Tongue (tissue), 2 donors: ENCODE results near the gene UGT2B11. TPM values are rescaled to one million over a fixed set of nuclear protein-coding genes. Genes with fewer than 3 reads are reported as not detected.
"Not testable (repeated sequence)": the region's sequence is repeated elsewhere in the genome, so short reads cannot be mapped to it uniquely, and the experiment has no call there.

ENCODE experiments used
- DNase-seq: peaks from one replicate; pipeline ENCODE4 v3.0.0-alpha.2; 2015
- total RNA-seq: library from RNA; depleted of rRNA; stranded (reverse); fragments of >200 nt; gene quantifications from one replicate; pipeline ENCODE4 v1.2.3, GENCODE V29; 2014

The UGT2B11 gene
- total RNA-seq, 1 donor from 2014 or later, result 0.82 TPM

DNA sequence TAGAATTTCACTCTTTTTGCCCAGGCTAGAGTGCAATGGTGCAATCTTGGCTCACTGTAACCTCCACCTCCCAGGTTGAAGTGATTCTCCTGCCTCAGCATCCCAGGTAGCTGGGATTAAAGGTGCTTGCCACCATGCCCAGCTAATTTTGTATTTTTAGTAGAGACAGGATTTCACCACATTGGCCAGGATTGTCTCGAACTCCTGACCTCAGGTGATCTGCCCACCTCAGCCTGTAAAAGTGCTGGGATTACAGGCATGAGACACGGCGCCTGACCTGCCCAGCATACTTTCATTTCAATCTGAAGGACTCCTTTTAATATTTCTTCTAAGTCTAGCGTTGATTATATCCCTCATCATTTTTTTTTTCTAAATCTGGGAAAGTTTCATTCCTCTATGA lies 45.4 kb downstream of the UGT2B11 start:
- DNase-seq, result not testable (repeated sequence)

DNA sequence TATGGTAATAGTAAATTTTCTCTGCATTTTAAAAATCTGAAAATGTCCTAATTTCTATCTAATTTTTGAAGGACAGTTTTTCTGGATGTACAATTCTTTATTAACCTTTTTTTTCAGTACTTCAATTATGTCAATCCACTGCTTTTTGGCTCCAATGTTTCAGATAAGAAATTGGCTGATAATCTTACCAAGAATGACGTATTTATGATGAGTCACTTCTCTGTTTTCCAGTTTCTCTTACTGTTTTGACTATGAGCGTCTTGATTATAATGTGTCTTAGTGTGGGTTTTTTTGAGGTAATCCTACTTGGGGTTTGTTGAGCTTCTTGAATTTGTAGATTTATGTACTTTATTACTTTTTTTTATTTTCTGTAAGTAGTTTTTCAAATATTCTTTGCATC lies 47.2 kb downstream of the UGT2B11 start:
- no peak for DNase-seq

DNA sequence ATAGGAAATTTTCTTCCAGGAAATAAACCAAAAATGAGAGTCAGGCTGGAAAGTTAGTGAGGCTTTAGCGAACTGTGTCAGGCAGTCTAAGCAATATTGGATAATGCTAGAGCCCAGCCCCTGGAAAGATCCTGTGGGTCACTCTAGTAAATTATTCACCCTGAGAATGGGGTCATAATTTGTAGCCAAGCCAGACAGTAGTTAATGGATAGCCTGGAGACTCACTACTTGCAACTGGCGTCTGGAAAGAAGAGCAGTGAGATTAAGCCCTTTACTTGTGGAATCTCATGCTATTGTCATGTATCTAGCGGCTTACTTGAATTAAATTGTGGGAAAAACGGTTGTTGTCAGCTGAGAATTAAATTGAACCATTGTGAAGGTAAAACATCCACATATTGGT lies 48.2 kb downstream of the UGT2B11 start:
- not testable (repeated sequence) for DNase-seq

DNA sequence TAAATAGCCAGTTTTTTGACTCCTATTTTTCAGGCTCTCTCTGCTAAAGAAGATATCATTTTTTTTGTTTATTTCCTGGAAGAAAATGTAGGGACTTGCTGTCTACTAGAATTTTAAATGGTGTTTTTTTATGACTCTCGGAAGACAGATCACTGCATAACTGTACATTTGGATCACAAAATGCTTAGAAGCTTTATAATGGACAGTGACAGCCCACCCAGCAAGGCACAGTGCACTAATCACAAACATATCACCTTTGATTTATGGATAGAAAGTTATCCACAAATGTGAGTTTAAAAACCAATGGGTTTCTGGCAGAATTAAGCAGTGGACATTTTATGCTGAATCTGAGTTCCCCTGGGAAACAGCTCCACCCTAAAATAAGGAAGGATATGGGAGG lies 48.8 kb downstream of the UGT2B11 start:
- not testable (repeated sequence) for DNase-seq

DNA sequence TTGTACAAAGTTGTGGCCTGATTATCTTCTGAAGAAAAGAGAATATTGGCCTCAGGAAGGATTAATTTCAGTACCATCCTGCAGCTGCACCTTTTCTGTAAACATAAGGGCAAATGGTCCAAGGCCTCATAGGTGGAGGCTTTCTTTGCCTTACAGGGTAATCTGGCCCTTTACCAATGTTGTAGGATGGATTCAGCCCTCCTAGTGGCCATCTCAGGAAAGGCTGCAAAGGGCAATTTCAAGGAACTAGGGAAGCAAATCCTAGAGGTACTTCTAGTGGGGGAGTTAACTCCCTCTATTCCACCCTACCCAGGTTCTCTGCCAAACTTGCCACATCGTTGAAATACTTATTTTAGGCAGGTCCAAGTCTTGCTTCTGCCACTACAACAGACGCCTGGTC lies 57.6 kb downstream of the UGT2B11 start:
- DNase-seq, result no peak

DNA sequence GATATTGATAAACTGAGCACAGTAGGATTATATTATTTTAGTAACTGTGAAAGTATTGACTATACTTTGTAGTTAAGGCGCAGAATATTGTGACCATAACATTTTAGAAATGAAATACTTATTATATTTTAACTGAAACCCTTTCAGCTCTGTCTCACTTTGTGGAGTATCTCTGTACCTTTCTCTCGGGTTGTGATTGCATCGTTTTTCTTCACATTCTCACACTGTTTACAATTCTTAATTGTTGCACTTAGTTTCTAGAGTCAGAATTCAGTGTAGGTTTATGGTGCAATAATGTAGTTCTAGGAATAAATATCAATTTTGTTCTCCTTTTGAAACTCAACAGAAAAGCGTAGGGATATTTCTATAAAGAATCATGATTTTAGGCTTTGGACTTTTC lies 60.5 kb downstream of the UGT2B11 start:
- no peak for DNase-seq

Other genes starting within 250 kb of the UGT2B11 start
- 0.92 TPM for gene UGT2B7, start 118.3 kb downstream of the UGT2B11 start, total RNA-seq
- not detected for gene UGT2B28, start 65.7 kb upstream of the UGT2B11 start, total RNA-seq